ENCODE data around the gene SEBOX. TPM values are rescaled to one million over a fixed set of nuclear protein-coding genes. Genes with fewer than 3 reads are reported as not detected.

The SEBOX gene
- total and polyA plus RNA-seq, 12 donors, result not detected

DNA sequence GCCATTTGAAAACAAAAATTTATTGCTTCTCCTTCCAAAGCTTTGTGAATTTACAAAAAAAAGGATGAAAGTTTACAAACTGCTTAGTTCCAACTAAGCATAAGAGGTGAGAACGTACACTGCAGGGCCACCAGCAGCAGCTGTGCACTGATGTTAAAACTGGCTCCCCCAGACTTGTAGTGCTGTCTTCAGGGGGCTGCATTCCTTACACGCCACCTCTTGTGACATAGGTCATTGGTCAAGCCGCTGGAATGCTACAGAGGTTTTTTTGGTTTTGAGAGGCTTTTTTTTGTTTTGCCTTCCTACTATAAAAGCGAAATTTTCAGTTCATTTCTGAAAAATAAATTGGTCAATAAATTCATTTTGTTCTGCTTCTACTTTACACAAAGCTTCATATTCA is 36.7 kb downstream of the SEBOX start:
- no peak overlapping the region for H3K4me3 ChIP-seq
- H3K27ac ChIP-seq, result no peak overlapping the region
- H3K4me1 ChIP-seq, result peaks cover 0 to 14% (median 0%) of the 10 kb centered on the region in 9 donors
- H3K36me3 ChIP-seq, result peaks cover 0 to 68% (median 32%) of the 10 kb centered on the region in 9 donors
- intact Hi-C loops (cut with DNase I), result no loop called here
- H3K27me3 ChIP-seq, result no peaks in the 10 kb centered on the region
- DNase-seq, result no peak
- 78 to 81% methylated on average over 4 of the region's 4 CpGs for WGBS, 2 donors
- no peak for ATAC-seq
- TF ChIP-seq, protein P1, sequence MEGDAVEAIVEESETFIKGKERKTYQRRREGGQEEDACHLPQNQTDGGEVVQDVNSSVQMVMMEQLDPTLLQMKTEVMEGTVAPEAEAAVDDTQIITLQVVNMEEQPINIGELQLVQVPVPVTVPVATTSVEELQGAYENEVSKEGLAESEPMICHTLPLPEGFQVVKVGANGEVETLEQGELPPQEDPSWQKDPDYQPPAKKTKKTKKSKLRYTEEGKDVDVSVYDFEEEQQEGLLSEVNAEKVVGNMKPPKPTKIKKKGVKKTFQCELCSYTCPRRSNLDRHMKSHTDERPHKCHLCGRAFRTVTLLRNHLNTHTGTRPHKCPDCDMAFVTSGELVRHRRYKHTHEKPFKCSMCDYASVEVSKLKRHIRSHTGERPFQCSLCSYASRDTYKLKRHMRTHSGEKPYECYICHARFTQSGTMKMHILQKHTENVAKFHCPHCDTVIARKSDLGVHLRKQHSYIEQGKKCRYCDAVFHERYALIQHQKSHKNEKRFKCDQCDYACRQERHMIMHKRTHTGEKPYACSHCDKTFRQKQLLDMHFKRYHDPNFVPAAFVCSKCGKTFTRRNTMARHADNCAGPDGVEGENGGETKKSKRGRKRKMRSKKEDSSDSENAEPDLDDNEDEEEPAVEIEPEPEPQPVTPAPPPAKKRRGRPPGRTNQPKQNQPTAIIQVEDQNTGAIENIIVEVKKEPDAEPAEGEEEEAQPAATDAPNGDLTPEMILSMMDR (IDR thresholded peaks at IDR 0.05), result no peak
- no peaks in the 10 kb centered on the region for H3K9me3 ChIP-seq

DNA sequence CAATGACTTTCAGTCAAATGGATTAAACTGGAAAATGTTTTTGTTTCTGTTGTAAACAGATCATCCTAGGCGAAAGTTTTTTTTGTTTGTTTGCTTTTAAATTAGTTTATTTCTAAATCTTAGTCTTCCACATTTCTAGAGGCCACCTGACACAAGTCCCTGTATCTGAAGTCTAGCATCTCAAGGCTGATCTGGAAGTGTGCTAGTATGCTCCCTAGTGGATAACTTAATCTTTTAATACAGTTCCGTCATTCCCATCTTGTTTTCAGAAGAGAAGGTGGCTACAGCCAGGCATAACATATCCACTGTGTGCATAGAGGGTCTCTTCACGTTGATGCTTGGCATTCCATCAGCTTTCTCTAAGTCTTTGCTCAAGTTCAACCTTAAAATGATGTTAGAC is 37.3 kb downstream of the SEBOX start:
- WGBS, 2 donors, result 68 to 74% methylated on average over 3 of the region's 3 CpGs
- TF ChIP-seq, protein P1 (IDR thresholded peaks at IDR 0.05), result no peak
- intact Hi-C loops (cut with DNase I), result no loop called here
- H3K4me1 ChIP-seq, result peaks cover 0 to 11% (median 0%) of the 10 kb centered on the region in 9 donors
- no peak for ATAC-seq
- DNase-seq, result no peak
- H3K9me3 ChIP-seq, result no peaks in the 10 kb centered on the region
- H3K27me3 ChIP-seq, result no peaks in the 10 kb centered on the region
- H3K27ac ChIP-seq, result no peak overlapping the region
- H3K4me3 ChIP-seq, result no peak overlapping the region
- peaks cover 0 to 68% (median 32%) of the 10 kb centered on the region in 9 donors for H3K36me3 ChIP-seq

DNA sequence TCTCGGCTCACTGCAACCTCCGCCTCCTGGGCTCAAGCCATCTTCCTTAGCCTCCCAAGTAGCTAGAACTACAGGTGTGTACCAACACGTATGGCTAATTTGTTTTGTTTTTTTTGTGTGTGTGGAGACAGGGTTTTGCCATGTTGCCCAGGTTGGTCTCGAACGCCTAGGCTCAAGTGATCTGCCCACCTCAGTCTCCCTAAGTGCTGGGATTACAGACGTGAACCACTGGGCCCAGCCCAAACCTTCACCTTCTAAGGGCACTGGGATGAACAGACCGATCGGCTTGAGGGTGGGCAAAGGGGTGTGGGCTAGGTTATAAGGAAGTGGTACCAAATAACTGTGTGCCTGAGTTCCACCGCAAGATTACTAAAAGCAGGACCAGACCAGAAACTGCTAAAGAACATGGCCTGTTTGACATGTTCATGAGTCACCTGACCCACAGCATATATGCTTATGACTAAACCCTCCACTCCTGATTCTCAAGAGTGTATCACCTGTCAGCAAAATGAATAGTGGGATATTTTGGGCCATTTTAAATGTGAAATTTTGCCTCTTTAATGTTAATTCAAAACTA is 37.9 kb downstream of the SEBOX start:
- H3K36me3 ChIP-seq, result peaks cover 0 to 63% (median 32%) of the 10 kb centered on the region in 9 donors
- TF ChIP-seq, protein P1 (IDR thresholded peaks at IDR 0.05), result no peak
- H3K27me3 ChIP-seq, result no peaks in the 10 kb centered on the region
- H3K4me1 ChIP-seq, result peaks cover 0 to 11% (median 0%) of the 10 kb centered on the region in 9 donors
- intact Hi-C loops (cut with DNase I), result no loop called here
- WGBS, 2 donors, result 93 to 95% methylated on average over 9 of the region's 9 CpGs
- ATAC-seq (no peak), DNase-seq (no peak)
- H3K27ac ChIP-seq, result no peak overlapping the region
- H3K4me3 ChIP-seq, result no peak overlapping the region
- H3K9me3 ChIP-seq, result no peaks in the 10 kb centered on the region

- ATAC-seq (no peak), DNase-seq (no peak)
- TF ChIP-seq, protein P1 (IDR thresholded peaks at IDR 0.05), result no peak
- intact Hi-C loops (cut with DNase I), result no loop called here
- Histone ChIP-seq H3K27me3 (no peaks in the 10 kb centered on the region), H3K4me3 (no peak overlapping the region), H3K4me1 (peaks cover 0 to 11% (median 0%) of the 10 kb centered on the region in 9 donors), H3K27ac (no peak overlapping the region), H3K9me3 (no peaks in the 10 kb centered on the region), H3K36me3 (peaks cover 0 to 53% (median 24%) of the 10 kb centered on the region in 9 donors)
- WGBS, 2 donors, result 88 to 94% methylated on average over 7 of the region's 7 CpGs
These were observed 38.9 kb downstream of the SEBOX start for GRCh38 chr17:28326114-28326513.

Measured in heart right ventricle (tissue), 16 donors.